ENCODE measurements around the gene SAPCD2.

The SAPCD2 gene

GRCh38 chr9:137114613-137115393 lies 44.4 kb upstream of the SAPCD2 start, which contains the start of gene DPP7:
DPP7 (minus strand) TSS chr9:137114733; CDS start chr9:137114713, 20 bp downstream.
- no peaks in the 10 kb centered on the region for H4K20me1 ChIP-seq (ENCODE audit: insufficient read depth, low read length)
- H3K4me2 ChIP-seq (ENCODE audit: low read depth, low read length) = peak within 1 kb of the TSS; percentile 95
- H3K9me2 ChIP-seq (replicated peaks; ENCODE audit: insufficient read depth, low read length) = no peaks in the 10 kb centered on the region
- no peaks in the 10 kb centered on the region for H3K79me2 ChIP-seq (ENCODE audit: low read length)
- H3K9me3 ChIP-seq (replicated peaks; ENCODE audit: insufficient read depth, low read length) = no peaks in the 10 kb centered on the region
- TF ChIP-seq EZH2 (optimal IDR thresholded peaks at IDR 0.05; ENCODE audit: low read depth, low read length) (no peak), EZH2phosphoT487 (IDR thresholded peaks at IDR 0.05; ENCODE audit: low read length) (no peak), CTCF (IDR thresholded peaks at IDR 0.05; ENCODE audit: low read length) (no peak)
- peaks cover 4% of the 10 kb centered on the region; the same call in 1 of the 2 replicates for H3K4me1 ChIP-seq (ENCODE audit: low read length)
- H3K36me3 ChIP-seq (replicated peaks; ENCODE audit: insufficient read depth, low read length) = no peaks in the 10 kb centered on the region
- peaks cover 15% of the 10 kb centered on the region for H3K27me3 ChIP-seq (replicated peaks; ENCODE audit: insufficient read depth, low read length)
- no peak within 1 kb of the TSS for H3K27ac ChIP-seq (ENCODE audit: low read length)
- peak within 1 kb of the TSS; percentile 72 for H2AFZ ChIP-seq (ENCODE audit: low read length)
- DNase-seq = peak; percentile 73
- H3K4me3 ChIP-seq (ENCODE audit: low read length) = peak within 1 kb of the TSS; percentile 61
- no peaks in the 10 kb centered on the region for H3F3A ChIP-seq (ENCODE audit: insufficient read depth, low read length)
- H3K9ac ChIP-seq (ENCODE audit: low read length) = peak within 1 kb of the TSS; percentile 62; the same call in 1 of the 2 replicates

GRCh38 chr9:137114220-137114612 lies 43.9 kb upstream of the SAPCD2 start:
- Histone ChIP-seq H4K20me1 (ENCODE audit: insufficient read depth, low read length) (no peaks in the 10 kb centered on the region), H3K4me1 (ENCODE audit: low read length) (peaks cover 2% of the 10 kb centered on the region; the same call in 1 of the 2 replicates), H3F3A (ENCODE audit: insufficient read depth, low read length) (no peaks in the 10 kb centered on the region), H3K27me3 (replicated peaks; ENCODE audit: insufficient read depth, low read length) (peaks cover 15% of the 10 kb centered on the region), H3K27ac (ENCODE audit: low read length) (no peak overlapping the region), H3K9ac (ENCODE audit: low read length) (peak overlapping the region; percentile 62; the same call in 1 of the 2 replicates), H3K9me2 (replicated peaks; ENCODE audit: insufficient read depth, low read length) (no peaks in the 10 kb centered on the region), H3K79me2 (ENCODE audit: low read length) (no peaks in the 10 kb centered on the region), H3K9me3 (replicated peaks; ENCODE audit: insufficient read depth, low read length) (no peaks in the 10 kb centered on the region), H2AFZ (ENCODE audit: low read length) (peak overlapping the region; percentile 72), H3K4me3 (ENCODE audit: low read length) (peak overlapping the region; percentile 61), H3K36me3 (replicated peaks; ENCODE audit: insufficient read depth, low read length) (no peaks in the 10 kb centered on the region), H3K4me2 (ENCODE audit: low read depth, low read length) (peak overlapping the region; percentile 95)
- no peak for DNase-seq
- TF ChIP-seq EZH2phosphoT487 (IDR thresholded peaks at IDR 0.05; ENCODE audit: low read length) (no peak), EZH2 (optimal IDR thresholded peaks at IDR 0.05; ENCODE audit: low read depth, low read length) (no peak)

GRCh38 chr9:137113385-137114159 lies 43.2 kb upstream of the SAPCD2 start:
- no peak overlapping the region for H3K27ac ChIP-seq (ENCODE audit: low read length)
- no peaks in the 10 kb centered on the region for H3K4me1 ChIP-seq (ENCODE audit: low read length)
- no peak for DNase-seq
- no peak for TF ChIP-seq EZH2 (optimal IDR thresholded peaks at IDR 0.05; ENCODE audit: low read depth, low read length)
- TF ChIP-seq CTCF (IDR thresholded peaks at IDR 0.05; ENCODE audit: low read length) = no peak
- no peak for TF ChIP-seq EZH2phosphoT487 (IDR thresholded peaks at IDR 0.05; ENCODE audit: low read length)
- no peaks in the 10 kb centered on the region for H3F3A ChIP-seq (ENCODE audit: insufficient read depth, low read length)
- H3K4me3 ChIP-seq (ENCODE audit: low read length) = no peak overlapping the region
- peaks cover 15% of the 10 kb centered on the region for H3K27me3 ChIP-seq (replicated peaks; ENCODE audit: insufficient read depth, low read length)
- no peaks in the 10 kb centered on the region for H3K79me2 ChIP-seq (ENCODE audit: low read length)
- H3K36me3 ChIP-seq (replicated peaks; ENCODE audit: insufficient read depth, low read length) = no peaks in the 10 kb centered on the region
- no peak overlapping the region for H3K9ac ChIP-seq (ENCODE audit: low read length)
- H3K9me3 ChIP-seq (replicated peaks; ENCODE audit: insufficient read depth, low read length) = no peaks in the 10 kb centered on the region
- H3K4me2 ChIP-seq (ENCODE audit: low read depth, low read length) = no peak overlapping the region
- H3K9me2 ChIP-seq (replicated peaks; ENCODE audit: insufficient read depth, low read length) = no peaks in the 10 kb centered on the region
- H4K20me1 ChIP-seq (ENCODE audit: insufficient read depth, low read length) = no peaks in the 10 kb centered on the region
- no peak overlapping the region for H2AFZ ChIP-seq (ENCODE audit: low read length)

All from MM.1S (cell line).